Endothelial cell (in vitro differentiated cells): ENCODE results near the gene FAAP20. TPM values are rescaled to one million over a fixed set of nuclear protein-coding genes. Genes with fewer than 3 reads are reported as not detected.
A peak's percentile ranks its signal among the peaks of the same experiment; 100 is the strongest.

Experiments used
- DNase-seq: peaks from one replicate; pipeline ENCODE4 v3.0.0; 2021; ENCODE audit warnings: low spot score
- H3K27ac Mint-ChIP-seq: one replicate; pipeline ENCODE4 v1.8.0; 2021; ENCODE audit warnings: mixed read lengths, inconsistent platforms; ENCODE audit not compliant: unreplicated experiment
- H3K27me3 Mint-ChIP-seq: one replicate; pipeline ENCODE4 v1.8.0; 2021; ENCODE audit warnings: mild to moderate bottlenecking, moderate library complexity, mixed read lengths, inconsistent platforms; ENCODE audit not compliant: unreplicated experiment
- H3K36me3 Mint-ChIP-seq: one replicate; pipeline ENCODE4 v1.8.0; 2021; ENCODE audit warnings: mild to moderate bottlenecking, low read depth, mixed read lengths, inconsistent platforms; ENCODE audit not compliant: unreplicated experiment
- H3K4me1 Mint-ChIP-seq: one replicate; pipeline ENCODE4 v1.8.0; 2021; ENCODE audit warnings: mild to moderate bottlenecking, mixed read lengths, inconsistent platforms; ENCODE audit not compliant: unreplicated experiment
- H3K4me3 Mint-ChIP-seq: one replicate; pipeline ENCODE4 v1.8.0; 2021; ENCODE audit warnings: mild to moderate bottlenecking, mixed read lengths, inconsistent platforms; ENCODE audit not compliant: unreplicated experiment
- H3K9me3 Mint-ChIP-seq: one replicate; pipeline ENCODE4 v1.8.0; 2021; ENCODE audit warnings: mixed read lengths, inconsistent platforms; ENCODE audit not compliant: unreplicated experiment
- total RNA-seq: library from RNA; stranded (reverse); fragmentation: NEBNext Ultra II Directional; extraction: Animal tissue kit (Norgen Biotek cat#: 25700); gene quantifications from one replicate; pipeline ENCODE4 v1.2.1, GENCODE V29; 2021; ENCODE audit not compliant: unreplicated experiment
- TF ChIP-seq, protein P1 (sequence below): fragments of 200-600 bp; sonication (generic); IDR thresholded peaks from one replicate; pipeline ENCODE4 v1.5.0; 2021; ENCODE audit warnings: antibody characterized with exemption; ENCODE audit not compliant: unreplicated experiment

Gene FAAP20
- total RNA-seq, 1 donor from 2014 or later, result 118 TPM

DNA sequence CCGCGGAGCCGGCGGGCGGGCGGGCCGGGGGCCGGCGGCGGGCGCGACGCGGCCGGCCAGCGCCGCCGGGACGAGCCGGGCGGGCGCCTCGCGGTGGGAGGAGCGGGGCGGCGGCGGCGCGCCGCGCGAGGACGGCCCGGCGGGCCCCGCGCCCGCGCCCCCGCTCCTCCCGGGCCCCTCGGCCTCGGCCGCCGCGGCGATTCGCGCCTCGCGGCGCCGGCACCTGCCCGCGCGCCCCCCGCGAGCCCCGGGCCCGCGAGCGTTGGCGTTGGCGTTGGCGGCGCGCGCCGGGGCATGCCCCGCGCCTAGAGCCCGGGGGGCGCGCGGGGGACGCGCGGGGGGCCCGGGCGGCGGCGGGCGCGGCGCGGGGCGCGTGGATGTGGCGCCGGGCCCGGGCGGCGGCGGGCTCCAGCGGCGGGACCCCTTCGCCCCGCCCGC is 33.6 kb upstream of the FAAP20 start, which contains the start of gene SKI:
Gene SKI (plus strand): TSS at position 163 of the 438 bp plus-strand sequence. CDS start 448 bp downstream, outside the sequence.
- H3K4me3 Mint-ChIP-seq, result peak within 1 kb of the TSS; percentile 97
- TF ChIP-seq, protein P1, sequence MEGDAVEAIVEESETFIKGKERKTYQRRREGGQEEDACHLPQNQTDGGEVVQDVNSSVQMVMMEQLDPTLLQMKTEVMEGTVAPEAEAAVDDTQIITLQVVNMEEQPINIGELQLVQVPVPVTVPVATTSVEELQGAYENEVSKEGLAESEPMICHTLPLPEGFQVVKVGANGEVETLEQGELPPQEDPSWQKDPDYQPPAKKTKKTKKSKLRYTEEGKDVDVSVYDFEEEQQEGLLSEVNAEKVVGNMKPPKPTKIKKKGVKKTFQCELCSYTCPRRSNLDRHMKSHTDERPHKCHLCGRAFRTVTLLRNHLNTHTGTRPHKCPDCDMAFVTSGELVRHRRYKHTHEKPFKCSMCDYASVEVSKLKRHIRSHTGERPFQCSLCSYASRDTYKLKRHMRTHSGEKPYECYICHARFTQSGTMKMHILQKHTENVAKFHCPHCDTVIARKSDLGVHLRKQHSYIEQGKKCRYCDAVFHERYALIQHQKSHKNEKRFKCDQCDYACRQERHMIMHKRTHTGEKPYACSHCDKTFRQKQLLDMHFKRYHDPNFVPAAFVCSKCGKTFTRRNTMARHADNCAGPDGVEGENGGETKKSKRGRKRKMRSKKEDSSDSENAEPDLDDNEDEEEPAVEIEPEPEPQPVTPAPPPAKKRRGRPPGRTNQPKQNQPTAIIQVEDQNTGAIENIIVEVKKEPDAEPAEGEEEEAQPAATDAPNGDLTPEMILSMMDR, result no peak
- H3K9me3 Mint-ChIP-seq, result no peaks in the 10 kb centered on the region
- peak within 1 kb of the TSS; percentile 92 for H3K27ac Mint-ChIP-seq
- DNase-seq, result no peak
- H3K27me3 Mint-ChIP-seq, result peaks cover 21% of the 10 kb centered on the region
- peaks cover 33% of the 10 kb centered on the region for H3K4me1 Mint-ChIP-seq
- H3K36me3 Mint-ChIP-seq, result peaks cover 11% of the 10 kb centered on the region

DNA sequence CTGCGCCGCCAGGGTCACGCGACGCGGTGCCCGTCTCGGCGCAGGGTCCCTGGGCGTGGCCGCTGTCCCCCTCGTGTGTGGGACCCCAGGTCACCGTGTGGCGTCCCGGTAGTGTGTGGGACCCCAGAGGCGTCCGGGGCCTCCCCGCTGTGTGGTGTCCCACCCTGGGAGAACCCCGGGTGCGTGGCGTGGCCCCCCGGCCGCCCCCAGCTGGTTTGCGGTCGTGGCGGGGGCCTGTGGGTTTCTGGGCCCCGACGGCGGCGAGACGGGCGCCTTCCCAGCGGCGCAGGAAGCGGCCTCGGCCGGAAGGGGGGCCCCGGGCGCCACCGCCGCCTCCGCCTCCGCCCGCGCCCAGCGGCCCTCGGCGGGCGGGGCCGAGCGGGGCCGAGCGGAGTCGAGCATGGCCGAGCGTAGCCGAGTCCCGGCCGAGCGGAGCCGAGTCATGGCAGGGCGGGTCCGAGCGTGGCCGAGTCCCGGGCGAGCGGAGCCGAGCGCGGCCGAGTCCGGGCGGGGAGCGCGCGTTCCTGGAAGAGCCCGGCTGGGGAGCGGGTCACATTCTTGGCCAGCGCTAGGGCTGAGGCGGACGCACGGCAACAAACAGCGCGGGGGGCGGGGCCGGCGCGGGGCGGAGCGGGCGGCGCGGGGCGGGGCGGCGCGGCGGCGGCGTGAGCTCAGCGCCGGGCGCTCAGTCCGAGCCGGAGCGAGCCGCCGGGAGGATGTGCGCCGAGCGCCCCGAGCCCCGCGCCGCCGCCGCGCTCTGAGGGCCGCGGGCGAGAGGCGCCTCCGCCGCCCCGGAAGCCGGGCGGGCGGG is 33.0 kb upstream of the FAAP20 start:
- TF ChIP-seq, protein P1, result no peak
- H3K4me3 Mint-ChIP-seq, result no peak overlapping the region
- H3K27ac Mint-ChIP-seq, result no peak overlapping the region
- peaks cover 11% of the 10 kb centered on the region for H3K36me3 Mint-ChIP-seq
- H3K4me1 Mint-ChIP-seq, result peaks cover 32% of the 10 kb centered on the region
- no peaks in the 10 kb centered on the region for H3K9me3 Mint-ChIP-seq
- peak; percentile 99 for DNase-seq
- H3K27me3 Mint-ChIP-seq, result peaks cover 18% of the 10 kb centered on the region

- Mint-ChIP-seq H3K9me3 (no peaks in the 10 kb centered on the region), H3K27me3 (peaks cover 15% of the 10 kb centered on the region), H3K4me1 (peaks cover 24% of the 10 kb centered on the region), H3K4me3 (peak overlapping the region; percentile 93), H3K27ac (peak overlapping the region; percentile 96), H3K36me3 (peaks cover 10% of the 10 kb centered on the region)
- TF ChIP-seq, protein P1, result no peak
- no peak for DNase-seq
Measured at GRCh38 chr1:2226525-2227345, 32.2 kb upstream of the FAAP20 start.

DNA sequence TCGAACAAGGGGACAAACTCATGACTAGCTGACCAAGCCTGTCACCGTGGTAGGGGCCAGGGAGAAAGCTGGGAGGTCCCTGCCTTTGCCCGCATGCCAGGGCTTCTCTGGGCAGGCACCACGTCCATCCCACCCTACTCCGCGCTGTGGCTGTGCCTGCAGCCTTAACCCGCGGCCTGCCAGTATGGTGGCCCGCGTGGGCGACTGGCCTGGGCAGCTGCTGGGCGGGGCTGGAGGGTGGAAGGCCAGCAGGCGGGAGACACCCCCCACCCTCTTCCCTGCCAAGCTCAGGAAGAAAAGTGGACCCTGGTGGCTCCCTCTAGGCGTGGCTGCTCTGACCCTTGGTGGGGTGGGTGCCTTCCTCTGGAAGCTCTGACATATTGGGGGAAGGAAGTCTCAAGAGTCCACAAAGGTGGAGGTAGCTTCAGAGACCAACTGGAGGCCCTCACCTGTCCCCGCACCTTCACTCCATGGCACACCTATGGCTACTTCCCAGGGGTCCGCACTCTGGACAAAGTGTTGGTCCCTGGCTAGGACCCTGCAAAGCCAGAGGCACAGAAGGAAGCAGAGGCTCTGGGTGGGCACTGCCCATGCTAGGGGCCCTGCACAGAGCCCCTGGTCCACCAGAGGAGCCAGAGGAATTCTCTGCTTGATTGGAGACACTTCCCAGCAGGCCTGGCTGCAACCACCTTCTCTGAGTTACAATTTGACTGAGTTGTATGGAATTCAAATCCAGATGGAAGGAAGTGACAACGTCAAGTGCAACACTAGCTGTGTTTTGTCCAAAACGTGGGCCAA is 30.3 kb upstream of the FAAP20 start:
- DNase-seq, result no peak
- H3K27ac Mint-ChIP-seq, result no peak overlapping the region
- no peak overlapping the region for H3K4me3 Mint-ChIP-seq
- TF ChIP-seq, protein P1, result no peak
- no peaks in the 10 kb centered on the region for H3K9me3 Mint-ChIP-seq
- peaks cover 4% of the 10 kb centered on the region for H3K36me3 Mint-ChIP-seq
- H3K27me3 Mint-ChIP-seq, result peaks cover 9% of the 10 kb centered on the region
- peaks cover 11% of the 10 kb centered on the region for H3K4me1 Mint-ChIP-seq
